Measurements from ENCODE around the gene SLC25A43. TPM values are rescaled to one million over a fixed set of nuclear protein-coding genes. Genes with fewer than 3 reads are reported as not detected.
A peak's percentile ranks its signal among the peaks of the same experiment; 100 is the strongest.

SLC25A43 gene
- total RNA-seq, 2 donors from 2014 or later: 5.1 to 12.7 TPM

GRCh38 chrX:119389871-119390501 is 9.2 kb upstream of the SLC25A43 start:
- H3K27ac Mint-ChIP-seq: no peak overlapping the region
- no peaks in the 10 kb centered on the region for H3K27me3 Mint-ChIP-seq
- ATAC-seq (replicated peaks): no peak
- no peak overlapping the region for H3K4me3 Mint-ChIP-seq
- H3K9me3 Mint-ChIP-seq: no peaks in the 10 kb centered on the region
- no peaks in the 10 kb centered on the region for H3K4me1 Mint-ChIP-seq
- no peaks in the 10 kb centered on the region for H3K36me3 Mint-ChIP-seq (ENCODE audit: low read depth)

GRCh38 chrX:119391279-119391678 is 7.9 kb upstream of the SLC25A43 start:
- H3K4me3 Mint-ChIP-seq: no peak overlapping the region
- no peaks in the 10 kb centered on the region for H3K27me3 Mint-ChIP-seq
- H3K36me3 Mint-ChIP-seq (ENCODE audit: low read depth): no peaks in the 10 kb centered on the region
- H3K9me3 Mint-ChIP-seq: no peaks in the 10 kb centered on the region
- no peak for ATAC-seq (replicated peaks)
- no peak overlapping the region for H3K27ac Mint-ChIP-seq
- H3K4me1 Mint-ChIP-seq: no peaks in the 10 kb centered on the region

GRCh38 chrX:119393144-119393543 is 6.0 kb upstream of the SLC25A43 start:
- Mint-ChIP-seq H3K36me3 (ENCODE audit: low read depth) (no peaks in the 10 kb centered on the region), H3K4me1 (no peaks in the 10 kb centered on the region), H3K27me3 (no peaks in the 10 kb centered on the region), H3K27ac (no peak overlapping the region), H3K9me3 (no peaks in the 10 kb centered on the region), H3K4me3 (no peak overlapping the region)
- ATAC-seq (replicated peaks): no peak

- ATAC-seq (replicated peaks): peak; percentile 21
- H3K27ac Mint-ChIP-seq: peak overlapping the region; percentile 88
- no peaks in the 10 kb centered on the region for H3K27me3 Mint-ChIP-seq
- peak overlapping the region; percentile 86 for H3K4me3 Mint-ChIP-seq
- H3K4me1 Mint-ChIP-seq: peaks cover 9% of the 10 kb centered on the region
- no peaks in the 10 kb centered on the region for H3K36me3 Mint-ChIP-seq (ENCODE audit: low read depth)
- H3K9me3 Mint-ChIP-seq: no peaks in the 10 kb centered on the region
Observed at GRCh38 chrX:119398587-119398973, 556 bp upstream of the SLC25A43 start.

GRCh38 chrX:119399772-119400101 is 601 bp downstream of the SLC25A43 start:
- Mint-ChIP-seq H3K27ac (no peak overlapping the region), H3K27me3 (no peaks in the 10 kb centered on the region), H3K4me1 (peaks cover 9% of the 10 kb centered on the region), H3K9me3 (no peaks in the 10 kb centered on the region), H3K36me3 (ENCODE audit: low read depth) (no peaks in the 10 kb centered on the region), H3K4me3 (peak overlapping the region; percentile 56)
- ATAC-seq (replicated peaks): no peak

GRCh38 chrX:119401569-119401968 is 2.4 kb downstream of the SLC25A43 start:
- no peak overlapping the region for H3K27ac Mint-ChIP-seq
- peaks cover 9% of the 10 kb centered on the region for H3K4me1 Mint-ChIP-seq
- no peak for ATAC-seq (replicated peaks)
- no peaks in the 10 kb centered on the region for H3K9me3 Mint-ChIP-seq
- no peaks in the 10 kb centered on the region for H3K27me3 Mint-ChIP-seq
- no peaks in the 10 kb centered on the region for H3K36me3 Mint-ChIP-seq (ENCODE audit: low read depth)
- H3K4me3 Mint-ChIP-seq: no peak overlapping the region

- Mint-ChIP-seq H3K36me3 (ENCODE audit: low read depth) (peaks cover 7% of the 10 kb centered on the region), H3K27ac (no peak overlapping the region), H3K4me1 (peaks cover 9% of the 10 kb centered on the region), H3K4me3 (no peak overlapping the region), H3K9me3 (no peaks in the 10 kb centered on the region), H3K27me3 (no peaks in the 10 kb centered on the region)
- ATAC-seq (replicated peaks): no peak
Observed at GRCh38 chrX:119402588-119402987, 3.5 kb downstream of the SLC25A43 start.

- ATAC-seq (replicated peaks): no peak
- Mint-ChIP-seq H3K36me3 (ENCODE audit: low read depth) (peaks cover 17% of the 10 kb centered on the region), H3K4me1 (peaks cover 2% of the 10 kb centered on the region), H3K27me3 (no peaks in the 10 kb centered on the region), H3K27ac (no peak overlapping the region), H3K9me3 (no peaks in the 10 kb centered on the region), H3K4me3 (no peak overlapping the region)
Observed at GRCh38 chrX:119406776-119407175, 7.6 kb downstream of the SLC25A43 start.

GRCh38 chrX:119407681-119408080 is 8.5 kb downstream of the SLC25A43 start:
- no peaks in the 10 kb centered on the region for H3K9me3 Mint-ChIP-seq
- peaks cover 17% of the 10 kb centered on the region for H3K36me3 Mint-ChIP-seq (ENCODE audit: low read depth)
- no peak for ATAC-seq (replicated peaks)
- H3K27me3 Mint-ChIP-seq: no peaks in the 10 kb centered on the region
- H3K27ac Mint-ChIP-seq: peak overlapping the region; percentile 65
- no peak overlapping the region for H3K4me3 Mint-ChIP-seq
- no peaks in the 10 kb centered on the region for H3K4me1 Mint-ChIP-seq

- no peaks in the 10 kb centered on the region for H3K9me3 Mint-ChIP-seq
- H3K4me1 Mint-ChIP-seq: no peaks in the 10 kb centered on the region
- ATAC-seq (replicated peaks): no peak
- no peak overlapping the region for H3K27ac Mint-ChIP-seq
- H3K36me3 Mint-ChIP-seq (ENCODE audit: low read depth): peaks cover 17% of the 10 kb centered on the region
- no peaks in the 10 kb centered on the region for H3K27me3 Mint-ChIP-seq
- no peak overlapping the region for H3K4me3 Mint-ChIP-seq
Observed at GRCh38 chrX:119410027-119410819, 11.1 kb downstream of the SLC25A43 start.

GRCh38 chrX:119410854-119411253 is 11.7 kb downstream of the SLC25A43 start:
- ATAC-seq (replicated peaks): no peak
- peaks cover 17% of the 10 kb centered on the region for H3K36me3 Mint-ChIP-seq (ENCODE audit: low read depth)
- no peak overlapping the region for H3K27ac Mint-ChIP-seq
- H3K9me3 Mint-ChIP-seq: no peaks in the 10 kb centered on the region
- no peak overlapping the region for H3K4me3 Mint-ChIP-seq
- H3K4me1 Mint-ChIP-seq: no peaks in the 10 kb centered on the region
- H3K27me3 Mint-ChIP-seq: no peaks in the 10 kb centered on the region

- Mint-ChIP-seq H3K27me3 (no peaks in the 10 kb centered on the region), H3K36me3 (ENCODE audit: low read depth) (peaks cover 17% of the 10 kb centered on the region), H3K4me1 (no peaks in the 10 kb centered on the region), H3K4me3 (no peak overlapping the region), H3K27ac (no peak overlapping the region), H3K9me3 (no peaks in the 10 kb centered on the region)
- ATAC-seq (replicated peaks): no peak
Observed at GRCh38 chrX:119411959-119412358, 12.8 kb downstream of the SLC25A43 start.

GRCh38 chrX:119417376-119417775 is 18.2 kb downstream of the SLC25A43 start:
- Mint-ChIP-seq H3K27ac (no peak overlapping the region), H3K4me3 (no peak overlapping the region), H3K9me3 (no peaks in the 10 kb centered on the region), H3K36me3 (ENCODE audit: low read depth) (no peaks in the 10 kb centered on the region), H3K27me3 (no peaks in the 10 kb centered on the region), H3K4me1 (no peaks in the 10 kb centered on the region)
- ATAC-seq (replicated peaks): no peak

GRCh38 chrX:119417842-119418241 is 18.7 kb downstream of the SLC25A43 start:
- no peaks in the 10 kb centered on the region for H3K4me1 Mint-ChIP-seq
- no peaks in the 10 kb centered on the region for H3K36me3 Mint-ChIP-seq (ENCODE audit: low read depth)
- H3K4me3 Mint-ChIP-seq: no peak overlapping the region
- no peak for ATAC-seq (replicated peaks)
- H3K27ac Mint-ChIP-seq: no peak overlapping the region
- H3K27me3 Mint-ChIP-seq: no peaks in the 10 kb centered on the region
- no peaks in the 10 kb centered on the region for H3K9me3 Mint-ChIP-seq

GRCh38 chrX:119419146-119419545 is 20.0 kb downstream of the SLC25A43 start:
- Mint-ChIP-seq H3K9me3 (no peaks in the 10 kb centered on the region), H3K4me1 (no peaks in the 10 kb centered on the region), H3K27me3 (no peaks in the 10 kb centered on the region), H3K4me3 (no peak overlapping the region), H3K36me3 (ENCODE audit: low read depth) (no peaks in the 10 kb centered on the region), H3K27ac (no peak overlapping the region)
- no peak for ATAC-seq (replicated peaks)
